Kidney glomerular epithelial cell (primary cell): Measurements from ENCODE around the gene GPX4.

Experiments
- DNase-seq: peaks from one replicate; lab custom pipeline; 2025; lab: John Stamatoyannopoulos, UW

The GPX4 gene

GRCh38 chr19:1150333-1151036 lies 46.7 kb downstream of the GPX4 start:
- no peak for DNase-seq

- DNase-seq: no peak
These were observed 47.4 kb downstream of the GPX4 start for GRCh38 chr19:1151037-1151724.

GRCh38 chr19:1151917-1152587 lies 48.3 kb downstream of the GPX4 start:
- DNase-seq: no peak

- DNase-seq: no peak
These were observed 50.3 kb downstream of the GPX4 start for GRCh38 chr19:1153891-1154730.

GRCh38 chr19:1154731-1155351 lies 51.0 kb downstream of the GPX4 start:
- peak; percentile 62 for DNase-seq

GRCh38 chr19:1155352-1156304 lies 51.8 kb downstream of the GPX4 start:
- DNase-seq: no peak
